Esophagus (tissue), 2 donors: Measurements from ENCODE around the gene BRD7. TPM values are rescaled to one million over a fixed set of nuclear protein-coding genes. Genes with fewer than 3 reads are reported as not detected.

Experiments used
- H3K27ac ChIP-seq, 2 donors: one replicate each; pipeline ENCODE4 v1.5.1; 2013; ENCODE audit warnings: low read depth in 2 of 2, mild to moderate bottlenecking in 2 of 2, inconsistent platforms in 1 of 2, low read length in 1 of 2, moderate library complexity in 1 of 2
- H3K27me3 ChIP-seq, 2 donors: one replicate each; pipeline ENCODE4 v1.6.1; 2013; ENCODE audit warnings: low read length in 2 of 2, control low read depth in 1 of 2, mild to moderate bottlenecking in 1 of 2; ENCODE audit not compliant: insufficient read depth in 2 of 2, control insufficient read depth in 1 of 2
- H3K36me3 ChIP-seq, 2 donors: one replicate each; pipeline ENCODE4 v1.6.1; 2013; ENCODE audit warnings: low read length in 1 of 2; ENCODE audit not compliant: control insufficient read depth in 2 of 2, insufficient read depth in 2 of 2
- H3K4me1 ChIP-seq, 2 donors: one replicate each; pipeline ENCODE4 v1.6.1; 2013; ENCODE audit warnings: low read length in 1 of 2; ENCODE audit not compliant: control insufficient read depth in 2 of 2, insufficient read depth in 2 of 2
- H3K4me3 ChIP-seq, 2 donors: one replicate each; pipeline ENCODE4 v1.5.1; 2013; ENCODE audit warnings: low read length in 2 of 2, mild to moderate bottlenecking in 2 of 2, low read depth in 1 of 2, moderate library complexity in 1 of 2
- H3K9me3 ChIP-seq, 2 donors: one replicate each; pipeline ENCODE4 v1.6.1; 2013; ENCODE audit warnings: mild to moderate bottlenecking in 2 of 2, low read depth in 1 of 2, low read length in 1 of 2, moderate library complexity in 1 of 2; ENCODE audit not compliant: control insufficient read depth in 2 of 2, insufficient read depth in 1 of 2
- WGBS, 2 donors: extraction: QIAGEN DNeasy Blood & Tissue Kit; methylation state at CpG; one replicate each; pipeline ENCODE4 v1.1.7; 2013; 5-methylcytosine and 5-hydroxymethylcytosine counted together
- polyA plus RNA-seq, 2 donors: library from polyadenylated mRNA; stranded (reverse); fragments of 200-250 nt; gene quantifications; one replicate each; pipeline ENCODE4 v1.2.3, GENCODE V29; 2013
- donor health status: healthy with polysubstance abuse.
- donor health status: Bipolar disorder and iron deficiency.

BRD7 gene
- polyA plus RNA-seq, 2 donors = 42.1 to 45.0 TPM

DNA sequence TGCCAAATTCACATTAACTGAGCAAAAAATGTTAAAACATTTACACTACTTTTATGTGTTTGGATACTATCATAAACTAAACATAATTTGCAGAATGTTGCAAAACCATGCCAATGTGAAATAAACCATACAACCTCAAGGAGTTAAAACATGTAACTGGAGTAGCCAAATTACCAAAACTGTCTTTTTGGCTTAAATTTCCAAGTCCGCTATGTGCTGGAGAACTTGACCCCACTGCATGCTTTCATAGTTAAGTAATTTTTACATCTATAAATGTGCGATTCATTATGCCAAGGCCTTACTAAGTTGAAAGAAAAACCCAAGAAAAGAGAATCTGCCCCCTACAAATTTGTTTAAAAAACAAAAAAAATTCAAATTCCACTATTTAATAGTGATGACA is 28.2 kb downstream of the BRD7 start:
- Histone ChIP-seq H3K27ac (no peak overlapping the region), H3K36me3 (no peaks in the 10 kb centered on the region), H3K27me3 (no peaks in the 10 kb centered on the region), H3K4me3 (no peak overlapping the region), H3K4me1 (no peaks in the 10 kb centered on the region), H3K9me3 (no peaks in the 10 kb centered on the region)
- WGBS, 2 donors = 73 to 74% methylated on average over 2 of the region's 2 CpGs

DNA sequence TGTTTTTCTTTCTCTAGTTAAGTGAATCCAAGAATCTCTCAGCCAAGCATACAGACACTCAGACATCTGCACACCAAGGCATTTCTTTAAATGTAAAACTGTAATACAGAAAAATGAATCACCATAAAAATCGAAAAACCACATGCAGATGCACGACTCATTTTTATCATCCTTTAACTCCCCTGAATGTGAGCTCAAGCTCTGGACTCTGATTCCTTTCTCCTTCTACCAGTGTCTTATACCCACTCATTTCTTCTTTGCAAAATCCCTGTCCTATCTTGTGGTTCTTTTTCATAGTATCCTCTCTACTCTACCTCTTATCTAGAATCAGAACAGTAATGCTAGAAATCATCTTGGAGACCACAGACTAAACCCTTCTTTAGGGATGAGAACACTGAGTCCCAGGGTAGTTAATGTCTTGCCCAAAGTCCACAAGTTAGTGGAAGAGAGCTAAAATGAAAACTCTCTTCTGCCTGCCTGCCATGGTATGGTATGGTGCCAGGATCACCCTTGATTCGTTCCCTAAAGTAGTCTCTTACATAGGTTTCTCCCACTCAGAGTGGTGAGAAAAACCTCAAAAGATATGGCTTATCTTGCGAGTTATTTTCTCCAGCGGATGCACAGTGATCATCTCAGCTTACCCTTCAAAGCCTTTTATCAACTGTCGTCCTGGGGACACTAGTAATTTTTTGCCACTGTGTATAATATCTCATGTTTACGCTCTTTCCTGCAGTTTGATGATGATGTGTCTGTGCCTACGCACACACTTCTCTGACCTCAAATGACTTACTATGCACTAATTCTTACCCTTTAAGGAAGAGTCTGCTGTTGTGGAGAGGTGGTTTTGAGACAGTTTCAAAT is 30.2 kb downstream of the BRD7 start:
- H3K27me3 ChIP-seq = no peaks in the 10 kb centered on the region
- H3K4me3 ChIP-seq = no peak overlapping the region
- no peak overlapping the region for H3K27ac ChIP-seq
- 76 to 77% methylated on average over 8 of the region's 8 CpGs for WGBS, 2 donors
- H3K9me3 ChIP-seq = no peaks in the 10 kb centered on the region
- peaks cover 3 to 5% of the 10 kb centered on the region in 2 donors for H3K36me3 ChIP-seq
- H3K4me1 ChIP-seq = peaks cover 0 to 2% of the 10 kb centered on the region in 2 donors

DNA sequence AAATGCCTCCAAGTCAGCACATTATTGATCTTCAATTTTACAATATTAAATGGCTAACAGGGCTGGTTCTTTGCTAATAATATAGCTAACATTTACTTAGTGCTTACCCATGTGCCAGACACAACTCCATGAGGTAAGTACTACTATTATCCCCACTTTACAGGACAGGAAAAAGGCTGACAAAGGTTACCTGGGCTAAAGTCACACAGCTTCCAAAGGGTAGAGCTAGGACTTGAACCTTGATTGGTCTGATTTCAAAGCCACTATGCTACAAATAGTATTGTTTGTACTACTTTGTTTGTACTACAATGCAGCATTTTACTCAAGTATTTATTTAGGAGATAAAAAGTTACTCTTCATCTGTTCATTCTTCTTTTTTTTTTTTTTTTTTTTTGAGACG is 31.9 kb downstream of the BRD7 start:
- H3K36me3 ChIP-seq = peaks cover 3 to 9% of the 10 kb centered on the region in 2 donors
- H3K27ac ChIP-seq = no peak overlapping the region
- no peaks in the 10 kb centered on the region for H3K9me3 ChIP-seq
- H3K4me1 ChIP-seq = peaks cover 0 to 2% of the 10 kb centered on the region in 2 donors
- 29% methylated on average over 1 of the region's 1 CpG; no CpG with 5 or more reads in 1 of the 2 donors for WGBS, 2 donors
- H3K27me3 ChIP-seq = no peaks in the 10 kb centered on the region
- H3K4me3 ChIP-seq = no peak overlapping the region

DNA sequence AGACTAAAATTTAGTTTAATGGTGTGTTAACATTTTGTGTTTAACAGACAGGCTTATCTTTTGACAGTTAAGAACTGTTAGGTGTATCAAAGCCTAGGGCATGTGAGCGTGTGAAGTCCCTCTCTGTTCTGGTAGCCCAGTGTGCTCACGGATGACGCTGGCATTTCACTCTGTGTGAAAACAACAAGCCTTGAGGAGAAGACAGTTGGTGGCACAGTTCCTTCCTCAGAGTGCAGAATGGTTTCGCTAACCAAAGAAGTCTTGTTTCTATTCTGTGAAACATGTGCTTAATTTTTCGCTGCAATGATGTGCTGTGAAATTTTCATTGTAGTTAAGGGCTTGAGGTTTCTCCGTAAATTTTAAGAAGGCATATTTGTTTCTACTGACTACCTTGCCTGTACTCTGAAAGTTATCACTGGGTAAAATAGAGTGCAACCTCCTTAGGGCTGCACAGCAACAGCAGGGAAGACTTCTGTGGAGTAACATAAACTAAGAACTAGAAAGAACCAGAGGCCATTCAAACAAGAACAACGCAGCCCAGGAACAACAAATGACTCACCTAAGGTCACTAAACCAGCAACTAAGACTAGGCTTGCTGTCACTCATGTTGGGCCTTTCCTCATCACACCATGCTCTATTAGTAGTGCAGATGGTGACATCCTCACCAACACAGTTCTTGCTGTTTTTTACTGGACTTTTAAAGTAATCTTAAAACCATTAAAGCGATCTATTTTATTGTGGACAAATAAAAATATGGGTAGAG is 33.4 kb downstream of the BRD7 start:
- no peaks in the 10 kb centered on the region for H3K9me3 ChIP-seq
- H3K36me3 ChIP-seq = peaks cover 3 to 9% of the 10 kb centered on the region in 2 donors
- peak overlapping the region in 1 of 2 donors; percentile 30 for H3K27ac ChIP-seq
- 79 to 80% methylated on average over 8 of the region's 8 CpGs for WGBS, 2 donors
- no peak overlapping the region for H3K4me3 ChIP-seq
- H3K27me3 ChIP-seq = no peaks in the 10 kb centered on the region
- peaks cover 0 to 2% of the 10 kb centered on the region in 2 donors for H3K4me1 ChIP-seq

DNA sequence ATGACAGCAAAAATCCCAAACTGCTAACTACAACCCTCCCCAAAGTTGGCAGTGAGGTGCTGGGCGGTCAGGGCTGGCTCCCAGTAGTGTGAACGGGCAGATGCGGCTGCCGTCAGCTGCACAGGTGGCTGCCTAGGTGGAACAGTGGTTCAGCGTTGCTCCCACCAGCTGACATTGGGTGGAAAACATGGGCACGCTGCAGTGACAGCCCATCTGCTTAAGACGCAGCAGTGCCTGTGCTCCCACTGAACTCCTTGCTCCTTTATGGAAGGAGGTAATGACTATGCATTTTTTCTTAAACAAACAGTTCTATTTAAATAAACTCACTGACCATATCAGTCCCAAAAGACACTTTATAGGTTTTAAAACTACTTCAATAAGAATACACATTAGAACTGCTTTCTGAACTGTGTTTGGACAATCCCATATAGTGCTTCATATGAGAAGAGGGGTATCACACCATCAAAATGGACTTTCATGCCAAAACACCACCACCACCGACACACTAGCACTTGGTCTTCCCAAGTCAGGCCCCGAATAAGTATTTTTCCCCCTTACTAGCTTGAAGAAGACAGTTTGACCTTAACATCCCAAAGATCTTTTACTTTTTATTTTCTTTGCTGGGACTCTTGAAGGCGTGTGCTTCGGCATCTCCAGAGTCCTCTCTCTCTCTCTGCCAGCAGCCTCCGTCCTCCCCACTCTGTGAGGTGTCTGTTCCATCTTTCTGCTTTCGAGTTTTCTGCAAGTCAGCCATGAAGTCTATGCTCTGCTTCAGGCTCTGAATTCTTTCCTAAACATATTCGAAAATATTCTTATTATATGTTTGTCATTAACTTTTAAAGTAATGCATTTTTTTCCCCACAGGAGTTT is 34.4 kb downstream of the BRD7 start:
- Histone ChIP-seq H3K27ac (peak overlapping the region in 1 of 2 donors; percentile 72), H3K4me3 (no peak overlapping the region), H3K4me1 (peaks cover 0 to 2% of the 10 kb centered on the region in 2 donors), H3K9me3 (no peaks in the 10 kb centered on the region), H3K27me3 (no peaks in the 10 kb centered on the region), H3K36me3 (peaks cover 3 to 11% of the 10 kb centered on the region in 2 donors)
- 85% methylated on average over 14 of the region's 14 CpGs for WGBS, 2 donors

DNA sequence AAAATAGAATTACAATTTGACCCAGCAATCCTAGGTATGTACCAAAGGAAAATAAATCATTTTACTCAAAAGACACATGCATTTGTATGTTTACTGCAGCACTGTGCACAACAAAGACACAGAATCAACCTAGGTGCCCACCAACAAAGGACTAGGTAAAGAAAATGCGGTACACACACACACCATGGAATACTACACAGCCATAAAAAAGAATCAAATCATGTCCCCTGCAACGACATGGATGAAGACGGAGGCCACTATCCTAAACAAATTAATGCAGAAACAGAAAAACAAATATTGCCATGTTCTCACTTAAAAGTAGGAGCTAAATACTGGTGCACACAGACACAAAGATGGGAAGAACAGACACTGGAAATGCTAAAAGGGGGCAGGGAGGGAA is 36.2 kb downstream of the BRD7 start:
- Histone ChIP-seq H3K27ac (peak overlapping the region in 1 of 2 donors; percentile 9), H3K4me1 (peaks cover 0 to 2% of the 10 kb centered on the region in 2 donors), H3K36me3 (peaks cover 3 to 12% of the 10 kb centered on the region in 2 donors), H3K4me3 (no peak overlapping the region), H3K9me3 (no peaks in the 10 kb centered on the region), H3K27me3 (no peaks in the 10 kb centered on the region)
- WGBS, 2 donors = 95% methylated on average over 3 of the region's 3 CpGs

DNA sequence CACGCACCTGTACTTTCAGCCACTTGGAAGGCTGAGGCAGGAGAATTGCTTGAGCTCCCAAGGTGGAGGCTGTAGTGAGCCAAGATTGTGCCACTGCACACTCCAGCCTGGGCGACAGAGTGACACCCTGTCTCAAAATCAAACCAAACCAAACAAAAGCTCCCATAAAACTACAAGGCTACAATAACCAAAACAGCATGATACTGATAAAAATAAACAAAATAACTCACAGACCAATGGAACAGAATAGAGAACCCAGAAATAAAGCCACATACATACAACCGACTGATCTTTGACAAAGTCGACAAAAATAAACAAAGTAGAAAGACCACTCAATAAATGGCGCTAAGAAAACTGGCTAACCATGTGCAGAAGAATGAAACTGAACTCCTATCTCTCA is 37.2 kb downstream of the BRD7 start:
- H3K27me3 ChIP-seq = no peaks in the 10 kb centered on the region
- H3K4me1 ChIP-seq = peaks cover 0 to 2% of the 10 kb centered on the region in 2 donors
- H3K27ac ChIP-seq = no peak overlapping the region
- H3K4me3 ChIP-seq = no peak overlapping the region
- peaks cover 3 to 16% of the 10 kb centered on the region in 2 donors for H3K36me3 ChIP-seq
- H3K9me3 ChIP-seq = no peaks in the 10 kb centered on the region
- WGBS, 2 donors = 73 to 81% methylated on average over 5 of the region's 5 CpGs

DNA sequence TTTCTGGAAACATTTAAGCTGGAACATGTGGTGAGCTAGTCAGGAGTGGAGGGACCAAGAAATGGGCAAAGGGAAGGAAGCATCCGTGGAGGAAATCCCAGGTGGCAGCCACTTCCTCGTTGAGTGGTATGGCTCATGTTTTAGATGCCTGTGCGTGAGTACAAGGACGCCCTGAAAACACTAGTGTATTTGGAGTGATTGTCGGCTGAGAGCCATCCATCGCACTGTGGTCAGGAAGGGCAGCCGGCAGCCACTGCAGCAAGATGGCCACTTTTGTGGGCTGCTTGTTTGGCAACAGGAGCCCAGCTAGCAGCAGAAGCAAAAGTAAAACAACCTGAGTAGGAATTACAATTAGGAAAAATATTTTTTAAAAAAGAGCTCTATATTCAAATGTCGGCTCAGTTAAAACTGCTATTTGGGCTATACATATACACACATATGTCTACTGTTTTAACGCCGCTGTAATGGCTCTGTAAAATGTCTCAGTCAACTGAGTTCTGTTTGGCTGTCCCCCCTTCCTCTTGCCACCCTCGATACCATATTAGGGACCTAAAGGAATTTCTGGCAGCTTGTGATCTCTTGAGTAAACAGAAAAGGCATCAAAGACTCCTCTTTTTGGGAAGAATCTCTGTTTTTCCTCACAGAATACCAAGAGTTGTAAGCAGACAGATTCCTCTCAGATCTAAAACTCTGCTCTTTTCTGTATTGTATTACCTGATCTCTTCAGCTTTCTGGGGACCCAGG is 39.2 kb downstream of the BRD7 start:
- H3K4me1 ChIP-seq = peaks cover 0 to 2% of the 10 kb centered on the region in 2 donors
- no peak overlapping the region for H3K4me3 ChIP-seq
- H3K27me3 ChIP-seq = no peaks in the 10 kb centered on the region
- WGBS, 2 donors = 62 to 68% methylated on average over 11 of the region's 11 CpGs
- peak overlapping the region; percentile 1 to 77 for H3K27ac ChIP-seq
- H3K36me3 ChIP-seq = peaks cover 3 to 20% of the 10 kb centered on the region in 2 donors
- H3K9me3 ChIP-seq = no peaks in the 10 kb centered on the region
